Thoracic aorta (tissue), 2 donors: Measurements from ENCODE around the gene VWA8. TPM values are rescaled to one million over a fixed set of nuclear protein-coding genes. Genes with fewer than 3 reads are reported as not detected.

Experiments
- ATAC-seq: fragments of 150-250 bp; one replicate; pipeline ENCODE4 v1.8.0; 2017; ENCODE audit warnings: low read depth; ENCODE audit not compliant: insufficient number of reproducible peaks, low FRiP score
- DNase-seq: peaks from one replicate; pipeline ENCODE4 v3.0.0-alpha.2; 2020; ENCODE audit warnings: low spot score
- H3K27ac ChIP-seq, 2 donors: fragments of 200-600 bp; sonication (generic); 1 replicate in 1 of 2; 2 replicates in 1 of 2; pipeline ENCODE4 v1.5.1; 2016; ENCODE audit warnings: mild to moderate bottlenecking in 2 of 2, moderate library complexity in 2 of 2
- H3K27me3 ChIP-seq: fragments of 200-600 bp; sonication (generic); replicated peaks from 2 replicates; pipeline ENCODE4 v1.6.0; 2016; ENCODE audit warnings: mild to moderate bottlenecking; ENCODE audit not compliant: insufficient read depth
- H3K36me3 ChIP-seq: fragments of 200-600 bp; sonication (generic); one replicate; pipeline ENCODE4 v1.5.1; 2016
- H3K4me1 ChIP-seq, 2 donors: fragments of 200-600 bp; sonication (generic); 1 replicate in 1 of 2; 2 replicates in 1 of 2; pipeline versions ENCODE4 v1.5.1 to v1.6.0; 2016; ENCODE audit warnings: low read depth in 2 of 2, mild to moderate bottlenecking in 1 of 2; ENCODE audit not compliant: control insufficient read depth in 1 of 2
- H3K4me3 ChIP-seq: fragments of 200-600 bp; sonication (generic); 2 replicates; pipeline ENCODE4 v1.5.1; 2016; ENCODE audit warnings: mild to moderate bottlenecking
- H3K9me3 ChIP-seq: fragments of 200-600 bp; sonication (generic); 2 replicates; pipeline ENCODE4 v1.5.1; 2016
- total RNA-seq, 2 donors: library from RNA; depleted of rRNA; stranded (reverse); fragments of >200 nt; gene quantifications; one replicate each; pipeline versions ENCODE4 v1.1.0 to v1.2.3, GENCODE V29; 2016
- TF ChIP-seq, protein P1 (sequence below): fragments of 200-600 bp; sonication (generic); IDR thresholded peaks from one replicate; pipeline ENCODE4 v1.5.1; 2019; ENCODE audit warnings: antibody characterized with exemption

VWA8 gene
- total RNA-seq, 2 donors from 2014 or later, result 19.8 to 25.3 TPM

DNA sequence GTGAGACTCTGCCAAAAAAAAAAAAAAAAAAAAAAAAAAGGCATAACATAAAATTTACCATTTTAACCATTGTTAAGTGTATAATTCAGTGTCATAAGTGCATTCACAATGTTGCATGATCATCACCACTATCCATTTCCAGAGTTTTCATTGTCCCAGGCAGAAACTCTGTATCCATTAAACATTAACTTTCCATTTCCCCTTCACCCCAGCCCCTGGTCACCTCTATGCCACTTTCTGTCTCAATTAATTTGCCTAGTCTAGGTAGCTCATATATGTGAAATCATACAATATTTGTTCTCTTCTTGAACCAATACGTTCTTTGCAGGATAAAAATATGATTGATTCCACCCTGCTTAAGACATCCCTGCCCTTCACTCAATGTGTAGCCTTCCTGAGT, 31.0 kb upstream of the VWA8 start:
- TF ChIP-seq, protein P1, sequence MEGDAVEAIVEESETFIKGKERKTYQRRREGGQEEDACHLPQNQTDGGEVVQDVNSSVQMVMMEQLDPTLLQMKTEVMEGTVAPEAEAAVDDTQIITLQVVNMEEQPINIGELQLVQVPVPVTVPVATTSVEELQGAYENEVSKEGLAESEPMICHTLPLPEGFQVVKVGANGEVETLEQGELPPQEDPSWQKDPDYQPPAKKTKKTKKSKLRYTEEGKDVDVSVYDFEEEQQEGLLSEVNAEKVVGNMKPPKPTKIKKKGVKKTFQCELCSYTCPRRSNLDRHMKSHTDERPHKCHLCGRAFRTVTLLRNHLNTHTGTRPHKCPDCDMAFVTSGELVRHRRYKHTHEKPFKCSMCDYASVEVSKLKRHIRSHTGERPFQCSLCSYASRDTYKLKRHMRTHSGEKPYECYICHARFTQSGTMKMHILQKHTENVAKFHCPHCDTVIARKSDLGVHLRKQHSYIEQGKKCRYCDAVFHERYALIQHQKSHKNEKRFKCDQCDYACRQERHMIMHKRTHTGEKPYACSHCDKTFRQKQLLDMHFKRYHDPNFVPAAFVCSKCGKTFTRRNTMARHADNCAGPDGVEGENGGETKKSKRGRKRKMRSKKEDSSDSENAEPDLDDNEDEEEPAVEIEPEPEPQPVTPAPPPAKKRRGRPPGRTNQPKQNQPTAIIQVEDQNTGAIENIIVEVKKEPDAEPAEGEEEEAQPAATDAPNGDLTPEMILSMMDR, result no peak
- no peak overlapping the region for H3K27ac ChIP-seq
- no peak for DNase-seq

DNA sequence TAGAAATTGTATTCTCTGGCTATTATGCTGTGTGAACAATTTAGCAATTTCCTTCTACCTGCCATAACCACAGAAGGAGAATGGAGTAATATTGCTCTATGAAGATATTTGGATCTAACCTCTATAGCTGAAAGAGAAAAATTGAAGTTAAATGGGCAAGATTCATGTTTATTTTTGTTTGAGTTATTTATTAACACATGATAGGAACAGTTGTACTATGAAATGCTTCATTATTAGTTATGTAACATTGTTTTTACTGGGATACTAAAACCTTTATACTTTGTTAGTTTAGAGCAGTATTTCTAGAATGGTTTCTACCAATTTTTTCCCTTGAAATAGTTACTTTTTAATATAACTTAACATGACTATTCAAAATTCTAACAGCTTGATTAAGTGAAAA, 27.3 kb upstream of the VWA8 start:
- TF ChIP-seq, protein P1, result no peak
- no peak overlapping the region for H3K4me3 ChIP-seq
- DNase-seq (no peak), ATAC-seq (no peak)
- no peaks in the 10 kb centered on the region for H3K27me3 ChIP-seq
- no peak overlapping the region for H3K27ac ChIP-seq
- no peaks in the 10 kb centered on the region for H3K9me3 ChIP-seq
- no peaks in the 10 kb centered on the region for H3K36me3 ChIP-seq
- H3K4me1 ChIP-seq, result no peaks in the 10 kb centered on the region

More for the DNA sequence above, 31.0 kb upstream of the VWA8 start:
- no peak for ATAC-seq
- Histone ChIP-seq H3K27me3 (no peaks in the 10 kb centered on the region), H3K4me1 (no peaks in the 10 kb centered on the region), H3K36me3 (no peaks in the 10 kb centered on the region), H3K4me3 (no peak overlapping the region), H3K9me3 (no peaks in the 10 kb centered on the region)

DNA sequence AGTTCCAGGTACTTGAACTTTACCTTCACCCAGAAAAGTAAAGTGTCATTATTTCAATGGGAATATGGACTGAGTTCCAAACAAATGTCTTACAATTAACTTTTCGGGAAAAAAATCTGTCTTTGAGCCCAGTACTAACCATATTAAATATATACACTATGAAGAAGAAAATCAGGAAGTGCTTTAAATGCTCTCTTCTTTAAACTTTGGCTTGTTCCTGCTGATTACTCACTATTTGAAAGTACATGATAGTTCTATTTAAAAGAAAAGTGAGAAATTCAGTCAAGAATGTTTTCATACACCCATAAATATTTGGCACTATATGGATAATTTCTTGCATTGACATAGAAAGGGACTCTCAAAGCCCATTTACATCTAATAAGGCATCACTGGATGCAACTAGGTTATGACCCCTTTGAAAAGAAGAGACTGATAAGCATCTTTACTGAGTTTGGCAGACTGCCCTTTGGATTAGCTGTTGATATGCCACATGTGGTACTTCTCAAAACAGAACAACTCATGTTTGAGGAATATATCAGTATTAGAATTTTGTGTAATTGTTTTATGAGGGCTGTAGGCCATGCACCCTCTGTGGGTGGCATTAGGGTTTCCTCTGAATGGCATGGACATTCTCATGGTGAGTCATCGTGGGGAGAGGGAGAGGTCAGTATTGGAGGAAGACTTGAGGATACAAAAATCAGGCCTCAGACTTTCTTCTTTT, 25.0 kb upstream of the VWA8 start:
- Histone ChIP-seq H3K27me3 (no peaks in the 10 kb centered on the region), H3K9me3 (no peaks in the 10 kb centered on the region), H3K27ac (no peak overlapping the region), H3K4me1 (no peaks in the 10 kb centered on the region), H3K4me3 (no peak overlapping the region), H3K36me3 (no peaks in the 10 kb centered on the region)
- TF ChIP-seq, protein P1, result no peak
- ATAC-seq (no peak), DNase-seq (no peak)

GRCh38 chr13:41981951-41982715, 21.2 kb upstream of the VWA8 start:
- TF ChIP-seq, protein P1, result no peak
- no peaks in the 10 kb centered on the region for H3K4me1 ChIP-seq
- no peaks in the 10 kb centered on the region for H3K27me3 ChIP-seq
- ATAC-seq (no peak), DNase-seq (no peak)
- H3K36me3 ChIP-seq, result no peaks in the 10 kb centered on the region
- H3K4me3 ChIP-seq, result no peak overlapping the region
- no peaks in the 10 kb centered on the region for H3K9me3 ChIP-seq
- no peak overlapping the region for H3K27ac ChIP-seq

DNA sequence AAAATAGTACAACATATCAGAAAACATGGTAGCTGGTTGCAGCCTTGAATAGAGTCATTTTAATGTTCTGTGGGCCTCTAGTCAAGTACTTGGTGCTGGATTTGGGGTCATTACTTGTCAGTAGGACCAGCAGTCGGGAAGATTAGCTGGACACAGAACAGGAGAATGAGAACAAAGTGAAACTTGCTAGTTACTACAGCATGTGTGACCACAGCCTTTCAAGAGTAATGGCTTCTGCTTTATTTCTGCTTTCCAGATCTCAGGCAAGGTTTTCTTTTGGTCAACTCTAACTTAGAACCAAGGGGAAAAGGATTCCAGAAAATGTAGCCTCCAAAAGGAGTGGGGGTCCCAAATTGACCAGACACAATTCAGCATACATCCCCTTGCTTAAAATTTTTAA, 17.1 kb upstream of the VWA8 start:
- ATAC-seq (no peak), DNase-seq (no peak)
- H3K4me1 ChIP-seq, result peaks cover 0 to 5% of the 10 kb centered on the region in 2 donors
- H3K4me3 ChIP-seq, result no peak overlapping the region
- TF ChIP-seq, protein P1, result no peak
- H3K36me3 ChIP-seq, result no peaks in the 10 kb centered on the region
- no peaks in the 10 kb centered on the region for H3K9me3 ChIP-seq
- no peak overlapping the region for H3K27ac ChIP-seq
- H3K27me3 ChIP-seq, result no peaks in the 10 kb centered on the region
